Gastrocnemius medialis (tissue), 4 donors: ENCODE measurements around the gene SLC35C1. TPM values are rescaled to one million over a fixed set of nuclear protein-coding genes. Genes with fewer than 3 reads are reported as not detected.
"Not testable (repeated sequence)": the region's sequence is repeated elsewhere in the genome, so short reads cannot be mapped to it uniquely, and the experiment has no call there.

Experiments
- ATAC-seq, 2 donors: fragments of 150-250 bp; one replicate each; pipeline ENCODE4 v1.9.1; 2016
- DNase-seq, 2 donors: peaks; one replicate each; pipeline ENCODE4 v3.0.0-alpha.2; 2019
- H3K27ac ChIP-seq, 4 donors: fragments of 200-600 bp; sonication (generic); 1 replicate in 1 of 4; 2 replicates in 3 of 4; pipeline ENCODE4 v1.5.1; 2016 to 2018; ENCODE audit warnings: mild to moderate bottlenecking in 2 of 4, moderate library complexity in 1 of 4
- H3K27me3 ChIP-seq, 3 donors: fragments of 200-600 bp; sonication (generic) in 2 of 3; 1 replicate in 1 of 3; 2 replicates in 2 of 3; pipeline versions ENCODE4 v1.5.1 to v1.6.0; 2016 to 2019; ENCODE audit warnings: mild to moderate bottlenecking in 1 of 3, moderate library complexity in 1 of 3
- H3K36me3 ChIP-seq, 2 donors: fragments of 200-600 bp; sonication (generic) in 1 of 2; one replicate each; pipeline ENCODE4 v1.5.1; 2017 to 2018
- H3K4me1 ChIP-seq, 2 donors: fragments of 200-600 bp; sonication (generic) in 1 of 2; one replicate each; pipeline ENCODE4 v1.5.1; 2016 to 2017; ENCODE audit warnings: mild to moderate bottlenecking in 2 of 2
- H3K4me3 ChIP-seq, 4 donors: fragments of 200-600 bp; sonication (generic) in 3 of 4; 1 replicate in 1 of 4; 2 replicates in 3 of 4; pipeline ENCODE4 v1.5.1; 2016 to 2019; ENCODE audit warnings: mild to moderate bottlenecking in 2 of 4
- H3K9me3 ChIP-seq, 3 donors: fragments of 200-600 bp; sonication (generic) in 2 of 3; 1 replicate in 1 of 3; 2 replicates in 2 of 3; pipeline ENCODE4 v1.5.1; 2016 to 2019
- CTCF ChIP-seq, 5 experiments: fragments of 450-650 bp in 3 of 5; fragments of 200-600 bp in 2 of 5; sonication (generic) in 2 of 5; IDR thresholded peaks in 4 of 5; conservative IDR thresholded peaks in 1 of 5; 1 replicate in 4 of 5; 2 replicates in 1 of 5; pipeline ENCODE4 v1.5.1; 2016 to 2019; ENCODE audit warnings: antibody characterized with exemption in 5 of 5, mild to moderate bottlenecking in 3 of 5, moderate library complexity in 3 of 5
- POLR2A ChIP-seq, 2 donors: fragments of 450-650 bp; IDR thresholded peaks; one replicate each; pipeline ENCODE4 v1.6.1; 2017; ENCODE audit warnings: antibody characterized with exemption in 2 of 2, mild to moderate bottlenecking in 2 of 2, moderate library complexity in 2 of 2
- in situ Hi-C, 4 donors: fragments of 200-750 bp; cut with MboI; loops; one replicate each; pipeline versions ENCODE4 v1.15.0 to v1.8.0; 2017; ENCODE audit warnings: low sequenced_read_pairs in 4 of 4
- intact Hi-C: fragments of 100-400 bp; cut with DNase I; formaldehyde crosslinking; loops from one replicate; pipeline ENCODE4 v1.15.1; 2023; ENCODE audit warnings: low total_unique reads
- total RNA-seq, 4 donors: library from RNA; depleted of rRNA; stranded (reverse); fragments of >200 nt; gene quantifications; one replicate each; pipeline versions ENCODE4 v1.1.0 to v1.2.3, GENCODE V29; 2016

The SLC35C1 gene
- total RNA-seq, 4 donors from 2014 or later: 4.8 to 11.7 (median 7.8) TPM

- no peak for ATAC-seq
- TF ChIP-seq POLR2A (IDR thresholded peaks at IDR 0.05) (no peak), CTCF (IDR thresholded peaks at IDR 0.05 in 4 of 5, conservative IDR thresholded peaks at IDR 0.05 in 1 of 5) (no peak)
- DNase-seq: no peak
- Histone ChIP-seq H3K9me3 (no peaks in the 10 kb centered on the region), H3K27me3 (no peaks in the 10 kb centered on the region), H3K36me3 (no peaks in the 10 kb centered on the region), H3K27ac (no peak overlapping the region), H3K4me3 (no peak overlapping the region), H3K4me1 (no peaks in the 10 kb centered on the region)
- in situ Hi-C loops: no loop called here
- intact Hi-C loops: no loop called here
These were observed 15.4 kb downstream of the SLC35C1 start for GRCh38 chr11:45820211-45820857.

GRCh38 chr11:45826492-45826891 lies 21.5 kb downstream of the SLC35C1 start:
- H3K36me3 ChIP-seq, H3K27me3 ChIP-seq, H3K9me3 ChIP-seq, intact Hi-C loops, in situ Hi-C loops, H3K4me3 ChIP-seq, ATAC-seq, H3K27ac ChIP-seq, DNase-seq: not testable (repeated sequence)
- peaks cover 11 to 15% of the 10 kb centered on the region in 2 donors for H3K4me1 ChIP-seq

- TF ChIP-seq CTCF (IDR thresholded peaks at IDR 0.05 in 4 of 5, conservative IDR thresholded peaks at IDR 0.05 in 1 of 5) (no peak), POLR2A (IDR thresholded peaks at IDR 0.05) (no peak)
- Histone ChIP-seq H3K4me3 (no peak overlapping the region), H3K27me3 (no peaks in the 10 kb centered on the region), H3K4me1 (peaks cover 11 to 15% of the 10 kb centered on the region in 2 donors), H3K27ac (no peak overlapping the region), H3K9me3 (no peaks in the 10 kb centered on the region), H3K36me3 (no peaks in the 10 kb centered on the region)
- ATAC-seq: no peak
- in situ Hi-C loops: no loop called here
- DNase-seq: no peak
- intact Hi-C loops: no loop called here
These were observed 22.2 kb downstream of the SLC35C1 start for GRCh38 chr11:45827123-45827522.

- DNase-seq: no peak
- Histone ChIP-seq H3K36me3 (no peaks in the 10 kb centered on the region), H3K27me3 (no peaks in the 10 kb centered on the region), H3K4me1 (peaks cover 11 to 15% of the 10 kb centered on the region in 2 donors), H3K9me3 (no peaks in the 10 kb centered on the region), H3K27ac (no peak overlapping the region), H3K4me3 (no peak overlapping the region)
- no peak for ATAC-seq
- intact Hi-C loops (no loop called here), in situ Hi-C loops (no loop called here)
- TF ChIP-seq POLR2A (IDR thresholded peaks at IDR 0.05) (no peak), CTCF (IDR thresholded peaks at IDR 0.05 in 4 of 5, conservative IDR thresholded peaks at IDR 0.05 in 1 of 5) (no peak)
These were observed 24.0 kb downstream of the SLC35C1 start for GRCh38 chr11:45828996-45829395.

- TF ChIP-seq POLR2A (IDR thresholded peaks at IDR 0.05) (no peak), CTCF (IDR thresholded peaks at IDR 0.05 in 4 of 5, conservative IDR thresholded peaks at IDR 0.05 in 1 of 5) (no peak)
- H3K4me3 ChIP-seq: no peak overlapping the region
- in situ Hi-C loops: no loop called here
These were observed 25.6 kb downstream of the SLC35C1 start for GRCh38 chr11:45830596-45830995.

More at GRCh38 chr11:45830596-45830995, 25.6 kb downstream of the SLC35C1 start:
- H3K9me3 ChIP-seq: no peaks in the 10 kb centered on the region
- H3K4me1 ChIP-seq: peaks cover 11 to 15% of the 10 kb centered on the region in 2 donors
- H3K27me3 ChIP-seq: no peaks in the 10 kb centered on the region
- H3K27ac ChIP-seq: peak overlapping the region in 2 of 4 donors; percentile 11 to 46
- no peaks in the 10 kb centered on the region for H3K36me3 ChIP-seq
- intact Hi-C loops: no loop called here
- no peak for DNase-seq
- ATAC-seq: no peak
